ENCODE measurements around the gene FAM120AOS. TPM values are rescaled to one million over a fixed set of nuclear protein-coding genes. Genes with fewer than 3 reads are reported as not detected.

Gene FAM120AOS
- total RNA-seq, 1 donor from 2014 or later = 31.4 TPM

- DNase-seq (ENCODE audit: low read depth) = no peak
- H3K4me3 ChIP-seq (ENCODE audit: low read depth, low read length) = no peak overlapping the region
- no peak for TF ChIP-seq CTCF (conservative IDR thresholded peaks at IDR 0.05; ENCODE audit: low read depth, low read length)
Measured at GRCh38 chr9:93417538-93417937, 35.8 kb downstream of the FAM120AOS start.

GRCh38 chr9:93416530-93417235, 36.7 kb downstream of the FAM120AOS start:
- H3K4me3 ChIP-seq (ENCODE audit: low read depth, low read length) = no peak overlapping the region
- DNase-seq (ENCODE audit: low read depth) = no peak
- no peak for TF ChIP-seq CTCF (conservative IDR thresholded peaks at IDR 0.05; ENCODE audit: low read depth, low read length)

GRCh38 chr9:93415176-93415690, 38.1 kb downstream of the FAM120AOS start:
- no peak overlapping the region for H3K4me3 ChIP-seq (ENCODE audit: low read depth, low read length)
- TF ChIP-seq CTCF (conservative IDR thresholded peaks at IDR 0.05; ENCODE audit: low read depth, low read length) = no peak
- no peak for DNase-seq (ENCODE audit: low read depth)

GRCh38 chr9:93413530-93413929, 39.9 kb downstream of the FAM120AOS start:
- TF ChIP-seq CTCF (conservative IDR thresholded peaks at IDR 0.05; ENCODE audit: low read depth, low read length) = no peak
- DNase-seq (ENCODE audit: low read depth) = no peak
- H3K4me3 ChIP-seq (ENCODE audit: low read depth, low read length) = no peak overlapping the region

GRCh38 chr9:93406371-93406770, 47.0 kb downstream of the FAM120AOS start:
- no peak overlapping the region for H3K4me3 ChIP-seq (ENCODE audit: low read depth, low read length)
- DNase-seq (ENCODE audit: low read depth) = no peak
- TF ChIP-seq CTCF (conservative IDR thresholded peaks at IDR 0.05; ENCODE audit: low read depth, low read length) = no peak

- DNase-seq (ENCODE audit: low read depth) = no peak
Measured at GRCh38 chr9:93398471-93398870, 54.9 kb downstream of the FAM120AOS start.

More at GRCh38 chr9:93398471-93398870, 54.9 kb downstream of the FAM120AOS start:
- no peak overlapping the region for H3K4me3 ChIP-seq (ENCODE audit: low read depth, low read length)
- no peak for TF ChIP-seq CTCF (conservative IDR thresholded peaks at IDR 0.05; ENCODE audit: low read depth, low read length)

Data from epithelial cell of proximal tubule (primary cell).